ENCODE data around the gene ARL14EPL. TPM values are rescaled to one million over a fixed set of nuclear protein-coding genes. Genes with fewer than 3 reads are reported as not detected.

Gene ARL14EPL
- not detected for total RNA-seq

GRCh38 chr5:116032094-116032517 lies at the start of gene ARL14EPL:
Gene ARL14EPL (plus strand): TSS chr5:116032472. CDS start chr5:116051466, 18,994 bp downstream.
- Histone ChIP-seq H3K27ac (no peak within 1 kb of the TSS), H3K4me1 (no peaks in the 10 kb centered on the region), H3K27me3 (no peaks in the 10 kb centered on the region), H3K36me3 (no peaks in the 10 kb centered on the region), H3K4me3 (no peak within 1 kb of the TSS), H3K9me3 (no peaks in the 10 kb centered on the region)
- ATAC-seq (ENCODE audit: low FRiP score in 2 of 2) (peak; percentile 92 to 94), DNase-seq (peak in 1 of 2 donors; percentile 78)
- WGBS, 2 donors = 40 to 41% methylated on average over 9 of the region's 9 CpGs
- peak; percentile 45 to 50 for TF ChIP-seq POLR2AphosphoS5 (IDR thresholded peaks at IDR 0.05)
- peak in 1 of 4 donors; percentile 76 for TF ChIP-seq EP300 (IDR thresholded peaks at IDR 0.05)
- TF ChIP-seq, protein P1, sequence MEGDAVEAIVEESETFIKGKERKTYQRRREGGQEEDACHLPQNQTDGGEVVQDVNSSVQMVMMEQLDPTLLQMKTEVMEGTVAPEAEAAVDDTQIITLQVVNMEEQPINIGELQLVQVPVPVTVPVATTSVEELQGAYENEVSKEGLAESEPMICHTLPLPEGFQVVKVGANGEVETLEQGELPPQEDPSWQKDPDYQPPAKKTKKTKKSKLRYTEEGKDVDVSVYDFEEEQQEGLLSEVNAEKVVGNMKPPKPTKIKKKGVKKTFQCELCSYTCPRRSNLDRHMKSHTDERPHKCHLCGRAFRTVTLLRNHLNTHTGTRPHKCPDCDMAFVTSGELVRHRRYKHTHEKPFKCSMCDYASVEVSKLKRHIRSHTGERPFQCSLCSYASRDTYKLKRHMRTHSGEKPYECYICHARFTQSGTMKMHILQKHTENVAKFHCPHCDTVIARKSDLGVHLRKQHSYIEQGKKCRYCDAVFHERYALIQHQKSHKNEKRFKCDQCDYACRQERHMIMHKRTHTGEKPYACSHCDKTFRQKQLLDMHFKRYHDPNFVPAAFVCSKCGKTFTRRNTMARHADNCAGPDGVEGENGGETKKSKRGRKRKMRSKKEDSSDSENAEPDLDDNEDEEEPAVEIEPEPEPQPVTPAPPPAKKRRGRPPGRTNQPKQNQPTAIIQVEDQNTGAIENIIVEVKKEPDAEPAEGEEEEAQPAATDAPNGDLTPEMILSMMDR (IDR thresholded peaks at IDR 0.05) = peak in 3 of 6 experiments; percentile 24 to 47 (median 31)
- no peak for TF ChIP-seq POLR2A (IDR thresholded peaks at IDR 0.05)

DNA sequence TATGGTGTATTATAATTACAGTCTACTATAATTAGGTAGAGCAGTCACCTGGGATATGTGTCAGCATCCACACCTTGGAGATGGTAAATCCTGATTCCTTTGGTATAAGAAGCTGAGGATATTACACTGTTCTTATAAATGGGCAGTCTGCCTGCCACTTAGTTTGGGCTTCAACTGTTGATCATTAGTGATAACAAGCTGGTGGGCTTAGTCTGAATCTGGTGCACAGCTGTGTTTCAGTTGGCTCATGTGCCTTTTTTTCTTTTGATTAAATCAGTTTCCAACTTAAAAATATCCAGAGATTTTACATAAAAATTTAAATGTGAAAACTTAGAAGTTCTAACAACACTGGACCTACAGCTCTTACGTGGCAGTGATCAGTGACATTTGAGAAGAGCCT lies 48.8 kb upstream of the ARL14EPL start:
- no peak overlapping the region for H3K4me3 ChIP-seq
- no peaks in the 10 kb centered on the region for H3K9me3 ChIP-seq
- H3K27me3 ChIP-seq = no peaks in the 10 kb centered on the region
- ATAC-seq (ENCODE audit: low FRiP score in 2 of 2) = no peak
- TF ChIP-seq EP300 (IDR thresholded peaks at IDR 0.05) (no peak), POLR2A (IDR thresholded peaks at IDR 0.05) (no peak), POLR2AphosphoS5 (IDR thresholded peaks at IDR 0.05) (no peak)
- TF ChIP-seq, protein P1 (IDR thresholded peaks at IDR 0.05) = no peak
- no peak overlapping the region for H3K27ac ChIP-seq
- WGBS, 2 donors = 84 to 97% methylated on average over 1 of the region's 1 CpG
- no peak for DNase-seq
- no peaks in the 10 kb centered on the region for H3K4me1 ChIP-seq
- no peaks in the 10 kb centered on the region for H3K36me3 ChIP-seq

DNA sequence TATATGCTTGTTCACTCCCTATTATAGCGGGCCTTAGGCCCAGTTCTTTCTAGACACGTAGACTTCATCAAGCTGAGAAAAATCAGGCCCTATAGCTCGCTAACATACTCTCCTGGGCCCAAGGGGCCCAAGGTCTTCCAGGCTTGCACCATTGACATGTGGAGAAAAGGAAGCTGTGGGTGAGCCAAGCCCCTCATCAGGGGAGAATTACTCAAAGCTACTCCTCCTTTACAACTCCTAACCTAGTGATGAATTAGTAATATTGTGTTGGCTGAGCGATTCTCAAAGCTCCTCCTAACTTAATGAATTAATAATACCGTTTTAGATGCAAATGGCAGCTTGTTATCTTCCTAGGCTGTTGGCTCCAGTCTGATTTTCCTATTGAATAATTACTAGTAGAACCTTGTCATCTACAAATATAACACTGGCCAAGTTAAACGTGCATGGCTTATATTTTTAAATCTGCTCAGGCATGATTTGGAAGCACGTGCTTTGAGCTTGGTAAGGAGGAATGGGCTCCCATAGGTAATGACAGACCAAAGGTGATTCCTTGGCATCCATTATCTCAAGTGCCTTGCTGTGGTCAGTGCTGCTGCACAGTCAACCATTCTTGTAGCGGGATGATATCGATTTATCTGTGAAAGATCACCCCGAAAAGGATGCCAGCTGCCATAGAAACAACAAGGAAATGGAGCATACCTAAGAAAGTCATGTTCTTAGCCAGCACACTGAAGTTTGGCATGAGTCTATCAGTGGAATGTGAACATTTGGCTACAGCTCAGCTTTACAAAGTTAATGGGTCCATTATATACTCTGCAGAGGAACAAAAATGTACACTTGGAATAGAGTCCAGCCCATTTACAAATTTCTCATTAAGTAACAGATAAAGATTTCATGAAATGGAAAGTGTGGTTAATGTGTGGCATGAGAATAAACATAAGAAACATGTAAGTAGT lies 46.2 kb upstream of the ARL14EPL start:
- Histone ChIP-seq H3K27me3 (no peaks in the 10 kb centered on the region), H3K9me3 (no peaks in the 10 kb centered on the region), H3K4me3 (no peak overlapping the region), H3K36me3 (no peaks in the 10 kb centered on the region), H3K4me1 (no peaks in the 10 kb centered on the region), H3K27ac (no peak overlapping the region)
- 75 to 82% methylated on average over 10 of the region's 10 CpGs for WGBS, 2 donors
- DNase-seq = no peak
- no peak for TF ChIP-seq EP300 (IDR thresholded peaks at IDR 0.05)
- no peak for ATAC-seq (ENCODE audit: low FRiP score in 2 of 2)

- WGBS, 2 donors = 75 to 84% methylated on average over 2 of the region's 2 CpGs
Observed at GRCh38 chr5:115988002-115988401, 44.3 kb upstream of the ARL14EPL start.

GRCh38 chr5:115992848-115993350 lies 39.4 kb upstream of the ARL14EPL start:
- Histone ChIP-seq H3K27me3 (no peaks in the 10 kb centered on the region), H3K9me3 (no peaks in the 10 kb centered on the region), H3K27ac (no peak overlapping the region), H3K4me1 (no peaks in the 10 kb centered on the region), H3K36me3 (no peaks in the 10 kb centered on the region), H3K4me3 (no peak overlapping the region)
- ATAC-seq (ENCODE audit: low FRiP score in 2 of 2) (no peak), DNase-seq (no peak)
- 64 to 68% methylated on average over 5 of the region's 5 CpGs for WGBS, 2 donors
- TF ChIP-seq POLR2AphosphoS5 (IDR thresholded peaks at IDR 0.05) = no peak
- TF ChIP-seq, protein P1 (IDR thresholded peaks at IDR 0.05) = no peak
- no peak for TF ChIP-seq POLR2A (IDR thresholded peaks at IDR 0.05)
- no peak for TF ChIP-seq EP300 (IDR thresholded peaks at IDR 0.05)

More at GRCh38 chr5:115988002-115988401, 44.3 kb upstream of the ARL14EPL start:
- Histone ChIP-seq H3K9me3 (no peaks in the 10 kb centered on the region), H3K27ac (no peak overlapping the region), H3K27me3 (no peaks in the 10 kb centered on the region), H3K4me1 (no peaks in the 10 kb centered on the region), H3K4me3 (no peak overlapping the region), H3K36me3 (no peaks in the 10 kb centered on the region)
- DNase-seq (no peak), ATAC-seq (ENCODE audit: low FRiP score in 2 of 2) (no peak)
- TF ChIP-seq, protein P1 (IDR thresholded peaks at IDR 0.05) = no peak

All from upper lobe of left lung (tissue), 6 donors.